ENCODE results near the gene CEMIP2. TPM values are rescaled to one million over a fixed set of nuclear protein-coding genes. Genes with fewer than 3 reads are reported as not detected.
"Not testable (repeated sequence)": the region's sequence is repeated elsewhere in the genome, so short reads cannot be mapped to it uniquely, and the experiment has no call there.

Gene CEMIP2, protein sequence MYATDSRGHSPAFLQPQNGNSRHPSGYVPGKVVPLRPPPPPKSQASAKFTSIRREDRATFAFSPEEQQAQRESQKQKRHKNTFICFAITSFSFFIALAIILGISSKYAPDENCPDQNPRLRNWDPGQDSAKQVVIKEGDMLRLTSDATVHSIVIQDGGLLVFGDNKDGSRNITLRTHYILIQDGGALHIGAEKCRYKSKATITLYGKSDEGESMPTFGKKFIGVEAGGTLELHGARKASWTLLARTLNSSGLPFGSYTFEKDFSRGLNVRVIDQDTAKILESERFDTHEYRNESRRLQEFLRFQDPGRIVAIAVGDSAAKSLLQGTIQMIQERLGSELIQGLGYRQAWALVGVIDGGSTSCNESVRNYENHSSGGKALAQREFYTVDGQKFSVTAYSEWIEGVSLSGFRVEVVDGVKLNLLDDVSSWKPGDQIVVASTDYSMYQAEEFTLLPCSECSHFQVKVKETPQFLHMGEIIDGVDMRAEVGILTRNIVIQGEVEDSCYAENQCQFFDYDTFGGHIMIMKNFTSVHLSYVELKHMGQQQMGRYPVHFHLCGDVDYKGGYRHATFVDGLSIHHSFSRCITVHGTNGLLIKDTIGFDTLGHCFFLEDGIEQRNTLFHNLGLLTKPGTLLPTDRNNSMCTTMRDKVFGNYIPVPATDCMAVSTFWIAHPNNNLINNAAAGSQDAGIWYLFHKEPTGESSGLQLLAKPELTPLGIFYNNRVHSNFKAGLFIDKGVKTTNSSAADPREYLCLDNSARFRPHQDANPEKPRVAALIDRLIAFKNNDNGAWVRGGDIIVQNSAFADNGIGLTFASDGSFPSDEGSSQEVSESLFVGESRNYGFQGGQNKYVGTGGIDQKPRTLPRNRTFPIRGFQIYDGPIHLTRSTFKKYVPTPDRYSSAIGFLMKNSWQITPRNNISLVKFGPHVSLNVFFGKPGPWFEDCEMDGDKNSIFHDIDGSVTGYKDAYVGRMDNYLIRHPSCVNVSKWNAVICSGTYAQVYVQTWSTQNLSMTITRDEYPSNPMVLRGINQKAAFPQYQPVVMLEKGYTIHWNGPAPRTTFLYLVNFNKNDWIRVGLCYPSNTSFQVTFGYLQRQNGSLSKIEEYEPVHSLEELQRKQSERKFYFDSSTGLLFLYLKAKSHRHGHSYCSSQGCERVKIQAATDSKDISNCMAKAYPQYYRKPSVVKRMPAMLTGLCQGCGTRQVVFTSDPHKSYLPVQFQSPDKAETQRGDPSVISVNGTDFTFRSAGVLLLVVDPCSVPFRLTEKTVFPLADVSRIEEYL (N-terminal part only)
- polyA plus RNA-seq: 10 to 100 TPM; 16.9 to 32.7 (median 21.8) TPM

DNA sequence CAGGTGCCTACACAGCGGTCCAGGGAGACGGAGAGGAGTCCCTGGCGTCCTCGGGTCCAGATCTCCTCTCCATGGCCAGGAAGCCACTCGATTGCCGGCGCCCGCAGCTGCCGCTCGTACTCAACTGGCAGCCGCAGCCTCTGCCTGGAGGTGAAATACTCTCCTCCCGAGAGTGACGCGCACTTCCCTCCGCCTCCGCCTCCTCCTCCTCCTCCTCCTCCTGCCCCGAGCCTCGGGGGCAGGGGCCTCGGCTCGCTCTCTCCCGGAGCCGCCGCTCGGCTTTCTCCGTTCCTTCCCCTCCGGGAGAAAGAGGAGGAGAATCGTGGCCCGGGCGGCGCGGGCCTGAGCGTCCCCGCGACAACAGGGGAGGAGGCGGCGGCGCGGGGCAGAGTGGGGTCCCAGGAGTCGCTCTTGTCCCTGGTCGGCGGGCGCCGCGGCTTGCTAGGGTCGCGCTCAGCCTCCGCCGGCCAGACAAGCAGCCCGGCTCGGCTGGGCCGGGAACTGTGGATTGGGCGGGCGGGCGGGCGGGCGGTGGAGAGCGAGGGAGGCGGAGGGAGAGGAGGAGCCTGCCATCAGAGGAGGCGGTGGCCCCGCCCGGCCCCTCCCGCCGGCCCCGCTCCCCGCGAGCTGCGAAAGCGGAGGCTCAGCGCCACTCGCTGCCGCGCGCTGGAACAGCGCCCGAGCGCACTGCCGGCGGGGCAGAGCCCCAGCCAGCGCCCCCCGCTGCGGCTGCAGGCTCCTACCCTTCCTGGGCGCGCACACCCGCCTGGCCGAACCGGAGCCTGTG lies at the start of gene CEMIP2:
Gene CEMIP2 (minus strand): TSS at position 126 of the 787 bp plus-strand sequence. CDS start 18,140 bp downstream, outside the sequence.
- H3K4me3 Mint-ChIP-seq: peak within 1 kb of the TSS; percentile 93 to 96 (median 94)

DNA sequence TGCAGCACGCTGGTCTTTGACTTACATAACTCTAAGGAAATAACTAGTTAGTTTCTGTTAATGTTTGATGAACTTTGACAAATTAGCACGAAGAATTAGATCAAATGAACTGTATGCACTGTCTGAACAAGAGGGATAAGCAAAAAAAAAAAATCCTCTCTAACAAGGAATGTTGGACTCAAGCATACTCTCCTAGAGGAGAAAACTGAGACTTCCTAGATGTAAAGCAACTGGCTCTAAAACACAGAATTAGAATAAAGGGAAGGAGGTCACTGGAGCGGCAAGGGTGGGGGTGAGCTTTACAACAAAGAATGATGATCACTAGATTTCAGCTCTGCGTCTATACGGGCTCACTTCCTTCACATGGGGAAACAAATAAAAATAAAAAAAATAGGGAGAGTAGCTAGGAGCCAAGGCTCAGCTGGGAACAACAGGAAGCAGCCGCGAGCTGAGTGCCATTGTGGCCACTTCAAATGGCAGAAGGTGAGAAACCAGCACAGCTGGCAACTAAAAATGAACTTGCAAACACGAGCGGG lies 48.7 kb upstream of the CEMIP2 start:
- peak overlapping the region in 4 of 5 donors; percentile 19 to 48 (median 32) for H3K4me3 Mint-ChIP-seq
- peak in 1 of 3 donors; percentile 11 for DNase-seq
- H3K36me3 Mint-ChIP-seq: no peaks in the 10 kb centered on the region
- no peaks in the 10 kb centered on the region for H3K9me3 Mint-ChIP-seq
- peak overlapping the region in 4 of 6 donors; percentile 38 to 80 (median 75) for H3K27ac Mint-ChIP-seq
- H3K4me1 Mint-ChIP-seq: peaks cover 10 to 14% of the 10 kb centered on the region in 2 donors
- peaks cover 0 to 3% (median 2%) of the 10 kb centered on the region in 3 donors for H3K27me3 Mint-ChIP-seq (ENCODE audit: low read depth in 3 of 3)

More for the DNA sequence above, at the start of gene CEMIP2:
- Mint-ChIP-seq H3K36me3 (no peaks in the 10 kb centered on the region), H3K9me3 (no peaks in the 10 kb centered on the region), H3K27me3 (ENCODE audit: low read depth in 3 of 3) (peaks cover 12 to 16% (median 15%) of the 10 kb centered on the region in 3 donors), H3K4me1 (peaks cover 48 to 58% of the 10 kb centered on the region in 2 donors), H3K27ac (peak within 1 kb of the TSS; percentile 93 to 98 (median 97))
- DNase-seq: peak; percentile 87 to 91 (median 90)

- Mint-ChIP-seq H3K27ac (peak overlapping the region in 4 of 6 donors; percentile 29 to 59 (median 39)), H3K4me3 (no peak overlapping the region), H3K4me1 (peaks cover 10 to 14% of the 10 kb centered on the region in 2 donors), H3K9me3 (no peaks in the 10 kb centered on the region), H3K27me3 (ENCODE audit: low read depth in 3 of 3) (peaks cover 0 to 2% (median 0%) of the 10 kb centered on the region in 3 donors), H3K36me3 (no peaks in the 10 kb centered on the region)
- DNase-seq: no peak
Observed at GRCh38 chr9:71814815-71815214, 46.5 kb upstream of the CEMIP2 start.

DNA sequence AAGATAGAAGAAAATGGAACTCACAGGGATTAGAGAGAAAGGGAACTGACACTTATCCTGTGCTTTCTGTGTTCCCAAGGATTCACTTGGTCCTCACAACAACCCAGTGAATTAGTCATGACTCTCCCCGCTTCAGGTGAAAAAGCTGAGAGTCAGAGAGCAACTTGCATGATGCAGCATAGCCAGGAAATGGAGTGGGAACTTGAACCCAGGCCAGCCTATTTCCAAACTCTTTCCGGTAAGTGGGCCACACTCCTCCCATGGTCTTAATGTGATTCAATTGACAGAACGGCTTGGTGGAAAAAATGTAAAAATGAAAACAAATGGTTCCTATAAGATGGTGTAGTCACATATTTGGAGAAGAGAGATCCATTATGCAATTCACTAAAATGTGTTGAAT lies 45.9 kb upstream of the CEMIP2 start:
- Mint-ChIP-seq H3K4me1 (peaks cover 10 to 14% of the 10 kb centered on the region in 2 donors), H3K27ac (peak overlapping the region in 2 of 6 donors; percentile 36 to 42), H3K36me3 (no peaks in the 10 kb centered on the region), H3K9me3 (no peaks in the 10 kb centered on the region), H3K27me3 (ENCODE audit: low read depth in 3 of 3) (peaks cover 0 to 2% (median 0%) of the 10 kb centered on the region in 3 donors), H3K4me3 (no peak overlapping the region)
- no peak for DNase-seq

DNA sequence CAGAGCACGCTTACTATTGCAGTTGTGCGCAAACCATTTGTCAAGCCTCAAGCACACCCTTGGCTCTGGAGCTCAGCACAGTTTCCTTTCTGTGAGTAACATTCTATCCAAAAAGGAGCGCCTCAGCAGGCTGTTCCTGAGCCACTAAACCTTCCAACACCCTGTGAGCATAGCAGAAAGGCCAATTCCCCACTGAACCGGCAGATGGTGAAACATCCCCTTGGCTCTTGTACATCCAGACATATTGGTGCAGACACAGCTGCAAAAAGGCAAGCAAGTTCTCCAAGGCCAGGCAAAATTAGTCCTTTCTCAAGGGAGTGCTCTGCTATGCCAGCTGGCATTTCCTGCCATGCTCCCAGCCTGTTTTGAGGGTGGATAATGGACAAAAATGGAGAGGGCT lies 44.1 kb upstream of the CEMIP2 start:
- Mint-ChIP-seq H3K4me1 (peaks cover 7 to 10% of the 10 kb centered on the region in 2 donors), H3K4me3 (no peak overlapping the region), H3K27me3 (ENCODE audit: low read depth in 3 of 3) (no peaks in the 10 kb centered on the region), H3K27ac (no peak overlapping the region), H3K9me3 (no peaks in the 10 kb centered on the region), H3K36me3 (no peaks in the 10 kb centered on the region)
- DNase-seq: no peak

DNA sequence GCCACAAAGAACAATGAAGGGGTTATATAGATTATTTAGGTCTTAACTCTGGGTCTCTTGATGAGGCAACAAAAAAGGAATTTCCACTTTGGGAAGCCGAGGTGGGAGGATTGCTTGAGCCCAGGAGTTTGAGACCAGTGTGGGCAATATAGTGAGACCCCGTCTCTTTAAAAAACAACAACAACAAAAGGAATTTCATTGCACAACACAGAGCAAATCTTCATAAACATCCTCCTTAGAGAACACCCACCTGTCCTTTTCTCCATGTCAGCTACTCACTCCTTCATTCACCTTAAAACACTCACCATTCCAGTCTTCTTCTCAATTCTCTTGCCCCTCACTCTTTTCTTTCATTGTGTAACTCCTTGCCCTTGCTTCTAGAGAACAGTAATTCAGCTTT lies 39.8 kb upstream of the CEMIP2 start:
- Mint-ChIP-seq H3K4me3 (no peak overlapping the region), H3K4me1 (peaks cover 5 to 8% of the 10 kb centered on the region in 2 donors), H3K9me3 (no peaks in the 10 kb centered on the region), H3K27ac (peak overlapping the region in 1 of 6 donors; percentile 74), H3K36me3 (no peaks in the 10 kb centered on the region), H3K27me3 (ENCODE audit: low read depth in 3 of 3) (peaks cover 0 to 2% (median 0%) of the 10 kb centered on the region in 3 donors)
- DNase-seq: no peak

GRCh38 chr9:71806901-71807307 lies 38.6 kb upstream of the CEMIP2 start:
- Mint-ChIP-seq H3K27ac (peak overlapping the region; percentile 1 to 90 (median 56)), H3K4me1 (peaks cover 5 to 8% of the 10 kb centered on the region in 2 donors), H3K36me3 (peaks cover 0 to 4% (median 0%) of the 10 kb centered on the region in 3 donors), H3K27me3 (ENCODE audit: low read depth in 3 of 3) (peaks cover 0 to 2% (median 0%) of the 10 kb centered on the region in 3 donors), H3K9me3 (no peaks in the 10 kb centered on the region), H3K4me3 (no peak overlapping the region)
- peak; percentile 65 to 73 (median 69) for DNase-seq

DNA sequence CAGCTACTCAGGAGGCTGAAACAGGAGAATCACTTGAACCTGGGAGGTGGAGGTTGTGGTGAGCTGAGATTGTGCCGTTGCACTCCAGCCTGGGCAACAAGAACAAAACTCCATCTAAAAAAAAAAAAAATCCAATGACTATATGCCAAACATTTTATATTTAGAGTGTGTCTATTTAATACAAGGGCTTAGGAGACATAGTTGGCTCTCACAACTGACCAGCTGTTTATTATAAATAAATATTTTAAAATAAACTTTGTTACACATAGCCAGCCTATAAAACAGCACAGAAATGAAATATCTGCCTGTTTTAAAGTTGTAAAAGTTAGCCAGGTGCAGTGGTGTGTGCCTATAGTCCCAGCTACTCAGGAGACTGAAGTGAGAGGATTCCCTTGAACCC lies 36.8 kb upstream of the CEMIP2 start:
- not testable (repeated sequence) for H3K27ac Mint-ChIP-seq; H3K36me3 Mint-ChIP-seq; H3K27me3 Mint-ChIP-seq (ENCODE audit: low read depth in 3 of 3); H3K9me3 Mint-ChIP-seq; H3K4me3 Mint-ChIP-seq; H3K4me1 Mint-ChIP-seq; DNase-seq

- Mint-ChIP-seq H3K4me1 (peaks cover 6 to 11% of the 10 kb centered on the region in 2 donors), H3K36me3 (peaks cover 0 to 4% (median 0%) of the 10 kb centered on the region in 3 donors), H3K27me3 (ENCODE audit: low read depth in 3 of 3) (peaks cover 0 to 2% (median 0%) of the 10 kb centered on the region in 3 donors), H3K4me3 (no peak overlapping the region), H3K9me3 (no peaks in the 10 kb centered on the region), H3K27ac (no peak overlapping the region)
- DNase-seq: no peak
Observed at GRCh38 chr9:71801826-71802225, 33.5 kb upstream of the CEMIP2 start.

DNA sequence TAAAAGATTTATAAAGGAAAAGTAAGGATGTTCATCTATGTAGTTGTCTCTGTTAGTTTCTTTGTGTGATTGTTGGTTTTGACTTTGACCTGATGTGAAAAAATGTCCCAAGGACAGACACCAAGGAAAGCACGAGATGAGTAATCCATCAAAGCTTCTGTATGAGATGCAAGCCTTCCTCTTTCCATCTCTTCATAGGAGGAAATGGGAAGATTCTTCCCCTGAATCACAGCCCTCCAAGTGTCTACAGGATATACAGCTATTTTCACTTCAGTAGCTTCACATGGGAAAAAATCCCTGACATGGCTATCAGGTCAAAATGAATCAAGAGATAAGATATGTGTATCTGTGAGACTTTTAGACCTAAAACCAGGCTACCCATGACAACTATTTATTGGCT lies 29.0 kb upstream of the CEMIP2 start:
- H3K36me3 Mint-ChIP-seq: peaks cover 0 to under 1% (median 0%) of the 10 kb centered on the region in 3 donors
- H3K9me3 Mint-ChIP-seq: no peaks in the 10 kb centered on the region
- peaks cover 43 to 52% of the 10 kb centered on the region in 2 donors for H3K4me1 Mint-ChIP-seq
- peaks cover 0 to 3% (median 2%) of the 10 kb centered on the region in 3 donors for H3K27me3 Mint-ChIP-seq (ENCODE audit: low read depth in 3 of 3)
- DNase-seq: no peak
- H3K4me3 Mint-ChIP-seq: no peak overlapping the region
- H3K27ac Mint-ChIP-seq: peak overlapping the region; percentile 30 to 87 (median 55)

DNA sequence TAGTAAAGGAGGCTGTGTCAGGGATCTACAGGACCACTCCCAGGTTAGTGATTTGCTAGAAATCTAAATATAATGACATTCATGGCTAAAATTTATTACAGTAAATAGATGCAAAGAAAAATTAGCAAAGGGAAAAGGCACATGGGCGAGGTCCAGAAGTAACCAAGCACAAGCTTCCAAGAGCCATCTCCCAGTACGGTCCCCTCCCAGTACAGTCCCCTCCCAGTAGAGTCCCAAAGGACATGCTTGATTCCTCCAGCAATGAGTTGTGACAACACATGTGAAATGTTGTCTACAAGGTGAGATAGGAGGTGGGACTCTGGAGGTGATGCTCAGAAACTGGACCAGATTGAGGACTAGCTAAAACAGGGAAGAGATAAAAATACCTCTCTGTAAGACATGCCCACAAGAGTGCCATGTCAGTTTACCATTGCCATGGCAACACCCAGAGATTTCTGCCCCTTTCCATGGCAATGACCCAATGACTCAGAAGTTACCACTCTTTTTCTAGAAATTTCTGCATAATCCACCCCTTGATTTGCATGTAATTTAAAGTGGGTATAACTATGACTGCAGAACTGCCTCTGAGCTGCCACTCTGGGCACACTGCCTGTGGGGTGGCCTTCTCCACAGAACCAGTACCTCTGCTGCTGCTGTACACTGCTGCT lies 27.9 kb upstream of the CEMIP2 start:
- Mint-ChIP-seq H3K27ac (peak overlapping the region; percentile 65 to 96 (median 88)), H3K4me3 (peak overlapping the region in 2 of 5 donors; percentile 42 to 47), H3K4me1 (peaks cover 48 to 59% of the 10 kb centered on the region in 2 donors), H3K27me3 (ENCODE audit: low read depth in 3 of 3) (peaks cover 3 to 5% (median 3%) of the 10 kb centered on the region in 3 donors), H3K9me3 (no peaks in the 10 kb centered on the region), H3K36me3 (peaks cover 0 to 4% (median 0%) of the 10 kb centered on the region in 3 donors)
- no peak for DNase-seq
